Astrocyte (in vitro differentiated cells and primary cell): Measurements from ENCODE around the gene CRISPLD2. TPM values are rescaled to one million over a fixed set of nuclear protein-coding genes. Genes with fewer than 3 reads are reported as not detected.

Experiments
- DNase-seq: peaks from one replicate; pipeline ENCODE4 v3.0.0-alpha.2; 2010; ENCODE audit warnings: low read depth
- FAIRE-seq: peaks from 2 replicates; lab custom pipeline; 2011; peaks lifted over from hg19 to GRCh38; lab: Jason Lieb, UNC
- H2AFZ ChIP-seq: 2 replicates; pipeline ENCODE4 v1.6.0; 2012; ENCODE audit warnings: low read depth, low read length, inconsistent platforms
- H3K27ac ChIP-seq: 2 replicates; pipeline ENCODE4 v1.5.1; 2011; ENCODE audit warnings: low read depth, low read length, inconsistent platforms
- H3K27me3 ChIP-seq: 2 replicates; pipeline ENCODE4 v1.6.0; 2011; ENCODE audit warnings: low read length, inconsistent platforms; ENCODE audit not compliant: insufficient read depth
- H3K36me3 ChIP-seq: 2 replicates; pipeline ENCODE4 v1.5.1; 2011; ENCODE audit warnings: low read length, inconsistent platforms; ENCODE audit not compliant: insufficient read depth
- H3K4me1 ChIP-seq: 2 replicates; pipeline ENCODE4 v1.5.1; 2011; ENCODE audit warnings: low read length, inconsistent platforms; ENCODE audit not compliant: insufficient read depth
- H3K4me2 ChIP-seq: 2 replicates; pipeline ENCODE4 v1.6.0; 2012; ENCODE audit warnings: low read length, inconsistent platforms
- H3K4me3 ChIP-seq: 2 replicates; pipeline ENCODE4 v1.5.1; 2011; ENCODE audit warnings: low read depth, mild to moderate bottlenecking, low read length, inconsistent platforms; ENCODE audit not compliant: insufficient read depth
- H3K79me2 ChIP-seq: 2 replicates; pipeline ENCODE4 v1.6.0; 2012; ENCODE audit warnings: mild to moderate bottlenecking, low read length, inconsistent platforms; ENCODE audit not compliant: insufficient read depth
- H3K9ac ChIP-seq: 2 replicates; pipeline ENCODE4 v1.6.0; 2012; ENCODE audit warnings: mild to moderate bottlenecking, low read length, inconsistent platforms
- H3K9me3 ChIP-seq: 2 replicates; pipeline ENCODE4 v1.5.1; 2012; ENCODE audit warnings: low read depth, mild to moderate bottlenecking, low read length, inconsistent platforms; ENCODE audit not compliant: insufficient read depth
- H4K20me1 ChIP-seq: 2 replicates; pipeline ENCODE4 v1.6.0; 2012; ENCODE audit warnings: low read length, inconsistent platforms; ENCODE audit not compliant: insufficient read depth
- H3K27ac Mint-ChIP-seq: one replicate; pipeline ENCODE4 v1.8.0; 2021; ENCODE audit warnings: mild to moderate bottlenecking, mixed read lengths; ENCODE audit not compliant: unreplicated experiment
- H3K27me3 Mint-ChIP-seq: one replicate; pipeline ENCODE4 v1.8.0; 2021; ENCODE audit warnings: low read depth, mixed read lengths; ENCODE audit not compliant: unreplicated experiment
- H3K36me3 Mint-ChIP-seq: one replicate; pipeline ENCODE4 v1.8.0; 2021; ENCODE audit warnings: low read depth, mixed read lengths; ENCODE audit not compliant: unreplicated experiment
- H3K4me1 Mint-ChIP-seq: one replicate; pipeline ENCODE4 v1.8.0; 2021; ENCODE audit warnings: low read depth, mixed read lengths; ENCODE audit not compliant: unreplicated experiment
- H3K4me3 Mint-ChIP-seq: one replicate; pipeline ENCODE4 v1.8.0; 2021; ENCODE audit warnings: mild to moderate bottlenecking, moderate library complexity, mixed read lengths; ENCODE audit not compliant: unreplicated experiment
- H3K9me3 Mint-ChIP-seq: one replicate; pipeline ENCODE4 v1.8.0; 2021; ENCODE audit warnings: mild to moderate bottlenecking, mixed read lengths; ENCODE audit not compliant: unreplicated experiment
- EZH2 ChIP-seq: IDR thresholded peaks from 2 replicates; pipeline ENCODE4 v1.6.1; 2012; ENCODE audit warnings: mild to moderate bottlenecking, low read length, inconsistent platforms; ENCODE audit not compliant: insufficient read depth
- total RNA-seq: library from RNA; stranded (reverse); gene quantifications from 2 replicates; pipeline ENCODE4 v1.2.1, GENCODE V29; 2021
- TF ChIP-seq, protein P1 (sequence below): IDR thresholded peaks from 2 replicates; pipeline ENCODE4 v1.5.1; 2011; ENCODE audit warnings: low read depth, mild to moderate bottlenecking, inconsistent platforms, low read length, moderate library complexity; ENCODE audit not compliant: insufficient read depth

Gene CRISPLD2
- total RNA-seq, 1 donor from 2014 or later = 1.8 TPM

DNA sequence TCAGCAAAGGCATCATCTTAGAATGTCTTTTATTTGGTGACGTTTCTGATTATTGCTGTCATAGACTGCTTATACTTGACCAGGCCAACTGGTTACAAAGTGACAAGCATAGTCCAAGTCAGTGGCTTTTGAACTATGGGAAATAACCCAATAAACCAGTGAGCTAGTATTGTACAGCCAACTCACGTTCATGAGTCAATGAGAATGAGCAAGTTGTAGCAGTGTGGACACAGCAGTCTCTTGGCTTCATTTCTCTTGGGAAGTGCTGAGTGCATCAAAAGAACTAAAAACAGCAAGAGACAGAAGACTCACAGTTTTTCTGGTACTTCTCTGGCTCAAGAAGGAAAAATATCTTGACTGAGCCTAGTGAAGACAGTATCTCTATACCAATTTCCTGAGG is 36.9 kb upstream of the CRISPLD2 start:
- TF ChIP-seq, protein P1, sequence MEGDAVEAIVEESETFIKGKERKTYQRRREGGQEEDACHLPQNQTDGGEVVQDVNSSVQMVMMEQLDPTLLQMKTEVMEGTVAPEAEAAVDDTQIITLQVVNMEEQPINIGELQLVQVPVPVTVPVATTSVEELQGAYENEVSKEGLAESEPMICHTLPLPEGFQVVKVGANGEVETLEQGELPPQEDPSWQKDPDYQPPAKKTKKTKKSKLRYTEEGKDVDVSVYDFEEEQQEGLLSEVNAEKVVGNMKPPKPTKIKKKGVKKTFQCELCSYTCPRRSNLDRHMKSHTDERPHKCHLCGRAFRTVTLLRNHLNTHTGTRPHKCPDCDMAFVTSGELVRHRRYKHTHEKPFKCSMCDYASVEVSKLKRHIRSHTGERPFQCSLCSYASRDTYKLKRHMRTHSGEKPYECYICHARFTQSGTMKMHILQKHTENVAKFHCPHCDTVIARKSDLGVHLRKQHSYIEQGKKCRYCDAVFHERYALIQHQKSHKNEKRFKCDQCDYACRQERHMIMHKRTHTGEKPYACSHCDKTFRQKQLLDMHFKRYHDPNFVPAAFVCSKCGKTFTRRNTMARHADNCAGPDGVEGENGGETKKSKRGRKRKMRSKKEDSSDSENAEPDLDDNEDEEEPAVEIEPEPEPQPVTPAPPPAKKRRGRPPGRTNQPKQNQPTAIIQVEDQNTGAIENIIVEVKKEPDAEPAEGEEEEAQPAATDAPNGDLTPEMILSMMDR = no peak
- TF ChIP-seq EZH2 = no peak
- Histone ChIP-seq H3K27ac (no peak overlapping the region), H4K20me1 (no peaks in the 10 kb centered on the region), H2AFZ (no peak overlapping the region), H3K4me3 (no peak overlapping the region), H3K4me2 (no peak overlapping the region), H3K79me2 (no peaks in the 10 kb centered on the region), H3K9me3 (no peaks in the 10 kb centered on the region), H3K27me3 (no peaks in the 10 kb centered on the region), H3K9ac (no peak overlapping the region), H3K4me1 (peaks cover 11% of the 10 kb centered on the region), H3K36me3 (peaks cover 10% of the 10 kb centered on the region)
- H3K4me3 Mint-ChIP-seq = no peak overlapping the region
- H3K4me1 Mint-ChIP-seq = peaks cover 2% of the 10 kb centered on the region
- no peaks in the 10 kb centered on the region for H3K27me3 Mint-ChIP-seq
- FAIRE-seq (no peak), DNase-seq (no peak)
- H3K36me3 Mint-ChIP-seq = peaks cover 17% of the 10 kb centered on the region
- peaks cover under 1% of the 10 kb centered on the region for H3K9me3 Mint-ChIP-seq
- H3K27ac Mint-ChIP-seq = no peak overlapping the region

DNA sequence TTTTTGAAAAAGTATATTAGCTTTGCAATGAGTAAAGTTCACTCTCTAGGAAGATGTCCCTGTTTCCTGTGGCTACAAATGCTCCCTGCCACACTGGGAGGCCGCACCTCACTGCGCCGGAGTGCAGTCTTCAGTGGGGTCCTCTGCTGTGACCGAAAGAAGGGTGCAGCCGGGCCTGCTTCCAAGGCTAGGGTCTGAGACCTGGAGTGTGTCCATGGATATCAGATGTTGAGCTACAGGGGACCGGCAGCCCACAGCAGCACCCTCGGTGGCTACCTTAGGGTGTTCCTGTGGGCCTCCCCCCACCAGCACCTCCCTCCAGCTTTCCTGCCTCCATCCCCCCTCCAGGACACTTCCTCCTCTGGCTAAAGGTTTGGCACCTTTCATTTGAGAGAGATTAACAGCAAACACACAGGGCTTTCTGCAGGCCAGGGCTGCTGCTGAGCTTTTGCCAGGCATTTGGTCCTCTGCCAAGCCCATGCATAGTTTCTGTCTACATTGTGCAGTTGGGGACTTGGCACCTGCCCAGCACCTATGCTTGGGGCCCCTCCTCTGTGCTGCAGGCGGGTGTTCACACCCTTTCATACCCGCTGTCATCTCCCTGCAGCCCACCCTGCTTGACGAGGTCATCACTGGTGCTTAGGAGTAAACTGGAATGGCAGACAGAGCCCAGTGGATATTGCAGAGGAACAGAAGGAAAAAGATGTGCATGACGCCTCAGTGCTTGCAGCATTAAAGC is 33.8 kb upstream of the CRISPLD2 start:
- no peak for TF ChIP-seq EZH2
- TF ChIP-seq, protein P1 = no peak
- H3K4me3 Mint-ChIP-seq = no peak overlapping the region
- no peak overlapping the region for H2AFZ ChIP-seq
- peaks cover 6% of the 10 kb centered on the region for H3K36me3 Mint-ChIP-seq
- no peaks in the 10 kb centered on the region for H3K36me3 ChIP-seq
- no peak overlapping the region for H3K27ac ChIP-seq
- no peaks in the 10 kb centered on the region for H3K79me2 ChIP-seq
- no peaks in the 10 kb centered on the region for H3K9me3 ChIP-seq
- no peak overlapping the region for H3K4me2 ChIP-seq
- no peak overlapping the region for H3K4me3 ChIP-seq
- H3K4me1 ChIP-seq = peaks cover 11% of the 10 kb centered on the region
- peaks cover 2% of the 10 kb centered on the region for H3K9me3 Mint-ChIP-seq
- FAIRE-seq = no peak
- H4K20me1 ChIP-seq = no peaks in the 10 kb centered on the region
- H3K27me3 Mint-ChIP-seq = peaks cover 2% of the 10 kb centered on the region
- H3K9ac ChIP-seq = no peak overlapping the region
- H3K27me3 ChIP-seq = no peaks in the 10 kb centered on the region
- peak overlapping the region; percentile 26 for H3K27ac Mint-ChIP-seq
- peaks cover 2% of the 10 kb centered on the region for H3K4me1 Mint-ChIP-seq
- DNase-seq = peak; percentile 63

DNA sequence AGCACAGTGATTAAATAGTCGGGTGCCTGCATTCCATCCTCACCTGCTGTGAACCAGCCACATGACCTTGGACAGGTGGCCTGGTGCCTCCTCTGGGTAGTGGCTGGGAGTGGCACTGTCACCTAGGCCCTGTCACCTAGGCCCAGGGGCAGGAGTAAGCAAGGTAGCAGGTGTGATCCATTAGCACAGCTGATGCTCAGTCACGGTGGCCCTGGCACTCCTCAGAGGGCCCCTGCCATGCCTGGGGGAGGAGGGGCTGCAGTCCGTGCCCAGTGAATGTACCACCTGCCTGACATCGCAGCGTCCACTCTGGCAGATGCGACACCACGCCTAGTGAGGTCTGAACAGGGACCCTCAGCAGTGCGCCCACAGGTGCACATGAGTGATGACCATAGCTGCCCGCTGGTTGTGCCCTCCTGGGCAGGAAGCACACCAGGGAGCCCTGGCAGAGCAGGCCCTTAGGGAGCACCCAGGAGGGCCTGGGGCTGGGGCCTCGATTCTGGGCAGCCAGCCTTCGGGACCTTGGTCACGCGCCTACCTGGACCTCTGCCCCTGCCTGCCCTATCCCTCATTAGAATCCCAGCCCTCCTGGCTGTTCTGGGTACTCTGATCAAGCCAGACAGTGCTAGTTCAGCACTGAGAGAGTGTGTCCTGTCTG is 33.1 kb upstream of the CRISPLD2 start:
- peaks cover 2% of the 10 kb centered on the region for H3K4me1 Mint-ChIP-seq
- DNase-seq = no peak
- H3K9ac ChIP-seq = no peak overlapping the region
- H4K20me1 ChIP-seq = no peaks in the 10 kb centered on the region
- H3K4me3 Mint-ChIP-seq = no peak overlapping the region
- H2AFZ ChIP-seq = no peak overlapping the region
- H3K4me1 ChIP-seq = peaks cover 11% of the 10 kb centered on the region
- no peak overlapping the region for H3K27ac ChIP-seq
- peaks cover 2% of the 10 kb centered on the region for H3K27me3 Mint-ChIP-seq
- no peaks in the 10 kb centered on the region for H3K36me3 ChIP-seq
- H3K27me3 ChIP-seq = no peaks in the 10 kb centered on the region
- no peak for FAIRE-seq
- no peaks in the 10 kb centered on the region for H3K9me3 ChIP-seq
- H3K36me3 Mint-ChIP-seq = peaks cover 7% of the 10 kb centered on the region
- TF ChIP-seq EZH2 = no peak
- TF ChIP-seq, protein P1 = no peak
- H3K79me2 ChIP-seq = no peaks in the 10 kb centered on the region
- no peak overlapping the region for H3K27ac Mint-ChIP-seq
- H3K9me3 Mint-ChIP-seq = peaks cover 2% of the 10 kb centered on the region
- H3K4me3 ChIP-seq = no peak overlapping the region
- H3K4me2 ChIP-seq = no peak overlapping the region
